Measurements from ENCODE around the gene ROBO2. TPM values are rescaled to one million over a fixed set of nuclear protein-coding genes. Genes with fewer than 3 reads are reported as not detected.

Gene ROBO2
- polyA plus RNA-seq, 1 of the 3 experiments (the other 2 are of a cell fraction): not detected

DNA sequence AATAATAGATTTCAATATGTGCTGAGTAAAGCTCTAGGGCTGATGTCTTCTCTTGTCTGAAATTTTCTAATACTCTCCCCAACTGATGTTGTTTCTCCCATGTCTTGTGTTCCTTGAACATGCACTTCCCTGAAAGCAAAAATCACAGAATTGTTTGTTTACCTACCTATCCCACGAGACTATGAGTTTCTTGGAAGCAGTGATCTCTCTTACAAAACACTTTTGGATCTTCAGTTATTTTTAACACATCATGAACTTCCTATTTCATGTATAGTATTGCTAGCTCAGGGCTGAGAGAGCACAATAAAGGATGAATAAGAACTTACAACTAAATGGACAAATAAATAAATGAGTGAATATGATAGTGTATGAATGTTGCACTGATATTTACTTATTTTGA lies 365.0 kb downstream of the ROBO2 start:
- H3K9me2 ChIP-seq: no peaks in the 10 kb centered on the region
- H3K27ac ChIP-seq (ENCODE audit: low read depth in 2 of 2, low read length in 1 of 2): no peak overlapping the region
- no peaks in the 10 kb centered on the region for H3K27me3 ChIP-seq (ENCODE audit: insufficient read depth)
- H3K4me3 ChIP-seq (ENCODE audit: low read depth in 2 of 2, low read length in 1 of 2): no peak overlapping the region
- H3K36me3 ChIP-seq (replicated peaks in 1 of 2; ENCODE audit: control insufficient read depth in 1 of 2, insufficient read depth in 2 of 2, low read length in 1 of 2): no peaks in the 10 kb centered on the region
- ChIA-PET POLR2A (no interaction called here), CTCF (interaction anchor here (1.4 kb wide), 1 partner anchor 9 kb away, joined by 3 read pairs; no protein-coding TSS in a partner anchor)
- no peak for DNase-seq
- H3K9ac ChIP-seq: no peak overlapping the region
- no peak for TF ChIP-seq POLR2AphosphoS5 (IDR thresholded peaks at IDR 0.05; ENCODE audit: low read depth, low read length)
- TF ChIP-seq EP300 (IDR thresholded peaks at IDR 0.05; ENCODE audit: borderline replicate concordance in 1 of 2, low read depth in 1 of 2, low read length in 1 of 2): no peak
- no peak for TF ChIP-seq NRF1 (IDR thresholded peaks at IDR 0.05; ENCODE audit: low read depth, low read length)
- TF ChIP-seq FOSL2 (IDR thresholded peaks at IDR 0.05; ENCODE audit: borderline replicate concordance, low read depth): no peak
- TF ChIP-seq FOXJ3 (CRISPR knock-in tag; IDR thresholded peaks at IDR 0.05): no peak
- TF ChIP-seq RFX5 (IDR thresholded peaks at IDR 0.05; ENCODE audit: low read length): no peak
- TF ChIP-seq, protein P1, sequence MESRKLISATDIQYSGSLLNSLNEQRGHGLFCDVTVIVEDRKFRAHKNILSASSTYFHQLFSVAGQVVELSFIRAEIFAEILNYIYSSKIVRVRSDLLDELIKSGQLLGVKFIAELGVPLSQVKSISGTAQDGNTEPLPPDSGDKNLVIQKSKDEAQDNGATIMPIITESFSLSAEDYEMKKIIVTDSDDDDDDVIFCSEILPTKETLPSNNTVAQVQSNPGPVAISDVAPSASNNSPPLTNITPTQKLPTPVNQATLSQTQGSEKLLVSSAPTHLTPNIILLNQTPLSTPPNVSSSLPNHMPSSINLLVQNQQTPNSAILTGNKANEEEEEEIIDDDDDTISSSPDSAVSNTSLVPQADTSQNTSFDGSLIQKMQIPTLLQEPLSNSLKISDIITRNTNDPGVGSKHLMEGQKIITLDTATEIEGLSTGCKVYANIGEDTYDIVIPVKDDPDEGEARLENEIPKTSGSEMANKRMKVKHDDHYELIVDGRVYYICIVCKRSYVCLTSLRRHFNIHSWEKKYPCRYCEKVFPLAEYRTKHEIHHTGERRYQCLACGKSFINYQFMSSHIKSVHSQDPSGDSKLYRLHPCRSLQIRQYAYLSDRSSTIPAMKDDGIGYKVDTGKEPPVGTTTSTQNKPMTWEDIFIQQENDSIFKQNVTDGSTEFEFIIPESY (IDR thresholded peaks at IDR 0.05; ENCODE audit: borderline replicate concordance, low read depth): no peak
- no peak for TF ChIP-seq REST (IDR thresholded peaks at IDR 0.05; ENCODE audit: low read depth, low read length)
- no peak for TF ChIP-seq TEAD4 (IDR thresholded peaks at IDR 0.05; ENCODE audit: borderline replicate concordance, insufficient read depth)
- no peak for TF ChIP-seq RXRA (IDR thresholded peaks at IDR 0.05; ENCODE audit: borderline replicate concordance, low read depth)
- no peak for TF ChIP-seq TAF1 (IDR thresholded peaks at IDR 0.05; ENCODE audit: borderline replicate concordance, low read depth, low read length)
- no peak for TF ChIP-seq CHD2 (IDR thresholded peaks at IDR 0.05; ENCODE audit: low read length, partially characterized antibody)
- no peak for TF ChIP-seq JUND (IDR thresholded peaks at IDR 0.05)
- TF ChIP-seq YY1 (IDR thresholded peaks at IDR 0.05; ENCODE audit: low read depth): no peak
- TF ChIP-seq MAX (IDR thresholded peaks at IDR 0.05; ENCODE audit: low read depth): no peak
- TF ChIP-seq FOXM1 (IDR thresholded peaks at IDR 0.05; ENCODE audit: low read depth): no peak
- no peak for TF ChIP-seq MEF2A (IDR thresholded peaks at IDR 0.05; ENCODE audit: borderline replicate concordance, low read depth)
- TF ChIP-seq ELF1 (IDR thresholded peaks at IDR 0.05): no peak
- TF ChIP-seq SIN3A (IDR thresholded peaks at IDR 0.05; ENCODE audit: borderline replicate concordance, low read depth, low read length): no peak
- no peak for TF ChIP-seq RAD21 (IDR thresholded peaks at IDR 0.05; ENCODE audit: low read length)
- H2AFZ ChIP-seq (ENCODE audit: low read depth): no peak overlapping the region
- WGBS (ENCODE audit: low lambda C conversion rate): 13% methylated on average over 1 of the region's 1 CpG
- H3K4me2 ChIP-seq: no peak overlapping the region
- no peaks in the 10 kb centered on the region for H3F3A ChIP-seq (replicated peaks; ENCODE audit: insufficient read depth)
- H4K20me1 ChIP-seq (ENCODE audit: insufficient read depth): no peaks in the 10 kb centered on the region
- no peaks in the 10 kb centered on the region for H3K9me3 ChIP-seq
- H3K4me1 ChIP-seq (ENCODE audit: control insufficient read depth in 1 of 2, insufficient read depth in 2 of 2, low read depth in 1 of 2, low read length in 1 of 2): no peaks in the 10 kb centered on the region
- H3K79me2 ChIP-seq (ENCODE audit: insufficient read depth): no peaks in the 10 kb centered on the region

Measured in SK-N-SH (cell line).